Activated T-helper 2 cell treated with anti-CD3 and anti-CD28 coated beads, Interferon-gamma antibody, Interleukin-2, Interleukin-4, amounts not matched to agents 10 μg/mL and 5 μg/mL and 100 μg/mL, durations not matched to agents 14 hours and 24 hours and 36 hours (primary cell): ENCODE results near the gene RRBP1. TPM values are rescaled to one million over a fixed set of nuclear protein-coding genes. Genes with fewer than 3 reads are reported as not detected.
A peak's percentile ranks its signal among the peaks of the same experiment; 100 is the strongest.

Source experiments
- DNase-seq: peaks from one replicate; pipeline ENCODE4 v3.0.0; 2021; ENCODE audit warnings: low spot score
- H3K27ac Mint-ChIP-seq: one replicate; pipeline ENCODE4 v1.8.0; 2021; ENCODE audit warnings: mixed read lengths
- H3K27me3 Mint-ChIP-seq: one replicate; pipeline ENCODE4 v1.8.0; 2021; ENCODE audit warnings: low read depth, mixed read lengths
- H3K36me3 Mint-ChIP-seq: one replicate; pipeline ENCODE4 v1.8.0; 2021; ENCODE audit warnings: low read depth, mixed read lengths
- H3K4me1 Mint-ChIP-seq: one replicate; pipeline ENCODE4 v1.8.0; 2021; ENCODE audit warnings: low read depth, mixed read lengths
- H3K4me3 Mint-ChIP-seq: one replicate; pipeline ENCODE4 v1.8.0; 2021; ENCODE audit warnings: low read depth, mild to moderate bottlenecking, moderate library complexity, mixed read lengths
- H3K9me3 Mint-ChIP-seq: one replicate; pipeline ENCODE4 v1.8.0; 2021; ENCODE audit warnings: mixed read lengths
- intact Hi-C: fragments of 100-400 bp; cut with micrococcal nuclease; formaldehyde crosslinking; loops from one replicate; pipeline ENCODE4 v1.15.1; 2023
- total RNA-seq: library from RNA; stranded (reverse); gene quantifications from 2 replicates; pipeline ENCODE4 v1.2.3, GENCODE V29; 2022

The RRBP1 gene
- total RNA-seq, 1 donor from 2014 or later = 73.6 TPM

DNA sequence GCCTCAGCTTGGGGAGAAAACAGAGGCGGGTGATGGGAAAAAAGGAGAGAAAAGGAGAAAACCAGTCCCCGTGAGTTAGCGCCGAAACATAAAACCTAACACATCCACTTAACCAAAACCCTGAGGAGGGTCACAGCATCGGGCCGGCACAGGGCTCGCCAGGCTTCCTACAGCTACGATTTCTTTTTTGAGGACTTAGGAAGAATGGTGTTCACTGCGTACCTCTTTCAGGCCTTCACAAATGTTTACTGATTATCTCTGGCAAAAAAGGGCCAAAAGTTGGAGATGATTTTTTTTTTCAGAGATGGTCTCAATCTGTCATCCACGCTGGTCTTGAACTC lies 63.4 kb downstream of the RRBP1 start:
- intact Hi-C loops = no loop called here
- H3K9me3 Mint-ChIP-seq = no peaks in the 10 kb centered on the region
- no peaks in the 10 kb centered on the region for H3K27me3 Mint-ChIP-seq
- H3K27ac Mint-ChIP-seq = no peak overlapping the region
- DNase-seq = no peak
- H3K36me3 Mint-ChIP-seq = peaks cover 30% of the 10 kb centered on the region
- no peak overlapping the region for H3K4me3 Mint-ChIP-seq
- H3K4me1 Mint-ChIP-seq = no peaks in the 10 kb centered on the region

DNA sequence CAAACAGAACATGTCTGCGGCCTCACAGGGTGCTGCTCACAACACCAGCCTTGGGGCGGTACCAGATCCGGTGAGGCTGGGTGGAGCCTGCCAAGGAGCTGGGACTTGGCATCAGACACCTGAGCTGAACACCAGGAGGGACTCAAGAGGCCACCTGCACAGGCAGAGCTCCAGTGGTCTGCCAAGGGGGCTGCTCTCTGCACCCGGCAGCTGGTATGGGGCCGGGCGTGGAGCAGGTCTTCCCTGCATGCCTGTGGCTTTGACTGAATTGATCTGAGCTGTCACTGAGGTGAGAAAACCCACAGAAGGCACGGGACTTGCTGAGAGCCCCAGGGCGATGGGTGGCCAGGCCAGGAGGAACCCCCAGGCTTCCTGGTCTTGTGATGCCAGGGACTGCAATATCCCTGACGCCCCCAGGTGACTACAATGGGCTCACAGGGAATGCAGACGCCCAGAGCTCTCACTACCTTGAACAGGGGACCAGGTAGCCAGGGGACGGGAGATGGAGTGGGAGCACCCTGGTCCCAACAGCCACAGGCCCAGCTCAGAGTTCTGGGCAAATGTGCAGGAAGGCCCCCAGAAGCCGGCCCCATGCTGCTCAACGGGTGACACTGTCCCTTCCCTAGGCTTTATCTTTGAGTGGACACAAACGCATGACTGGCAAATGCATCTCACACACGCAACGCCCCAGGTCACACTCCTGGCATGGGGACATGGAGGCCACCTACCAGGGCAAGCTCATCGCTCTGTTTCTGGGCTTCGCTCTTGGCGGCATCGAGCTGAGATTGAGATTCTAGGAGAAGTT lies 64.0 kb downstream of the RRBP1 start:
- Mint-ChIP-seq H3K4me3 (no peak overlapping the region), H3K4me1 (no peaks in the 10 kb centered on the region), H3K27ac (no peak overlapping the region), H3K9me3 (no peaks in the 10 kb centered on the region), H3K27me3 (no peaks in the 10 kb centered on the region), H3K36me3 (peaks cover 30% of the 10 kb centered on the region)
- no peak for DNase-seq
- intact Hi-C loops = loop anchor here (1.0 to 2.0 kb wide), 2 partner anchors 81 to 113 kb away; no protein-coding TSS in a partner anchor

DNA sequence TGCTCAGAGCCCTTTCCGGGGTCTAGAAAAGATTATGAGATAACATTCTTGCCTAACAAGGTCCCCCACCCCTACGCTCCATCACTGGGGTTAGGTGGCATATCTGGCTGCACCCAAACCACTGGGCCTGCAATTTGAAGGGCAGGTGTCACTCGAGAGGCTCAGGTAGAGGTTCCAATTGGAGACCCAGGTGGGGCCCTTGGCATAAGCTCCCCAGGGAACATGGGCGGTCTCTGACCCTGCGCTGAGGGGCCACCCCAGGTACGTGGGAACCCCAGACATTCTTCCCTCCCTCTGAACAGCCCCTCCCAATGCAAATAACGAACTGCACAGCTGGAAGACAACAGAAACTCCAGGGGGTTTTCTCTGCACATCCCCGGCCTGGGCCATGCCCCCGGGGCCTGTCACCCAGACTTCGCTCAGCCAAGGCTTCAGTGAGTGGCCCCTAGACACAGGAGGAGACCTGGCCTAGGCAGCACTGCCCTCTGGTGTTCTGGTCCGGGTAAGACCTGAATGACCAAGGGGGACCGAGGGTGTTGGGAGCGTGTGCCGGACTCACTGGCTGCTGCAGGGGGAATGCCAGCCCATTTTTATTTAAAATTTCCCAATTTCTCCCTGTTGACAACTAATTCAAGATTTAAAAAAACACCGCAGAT lies 64.7 kb downstream of the RRBP1 start:
- Mint-ChIP-seq H3K9me3 (no peaks in the 10 kb centered on the region), H3K36me3 (peaks cover 31% of the 10 kb centered on the region), H3K27ac (no peak overlapping the region), H3K27me3 (no peaks in the 10 kb centered on the region), H3K4me1 (peaks cover 3% of the 10 kb centered on the region), H3K4me3 (no peak overlapping the region)
- intact Hi-C loops = loop anchor here (1.0 to 2.0 kb wide), 2 partner anchors 80 to 113 kb away; no protein-coding TSS in a partner anchor
- no peak for DNase-seq

DNA sequence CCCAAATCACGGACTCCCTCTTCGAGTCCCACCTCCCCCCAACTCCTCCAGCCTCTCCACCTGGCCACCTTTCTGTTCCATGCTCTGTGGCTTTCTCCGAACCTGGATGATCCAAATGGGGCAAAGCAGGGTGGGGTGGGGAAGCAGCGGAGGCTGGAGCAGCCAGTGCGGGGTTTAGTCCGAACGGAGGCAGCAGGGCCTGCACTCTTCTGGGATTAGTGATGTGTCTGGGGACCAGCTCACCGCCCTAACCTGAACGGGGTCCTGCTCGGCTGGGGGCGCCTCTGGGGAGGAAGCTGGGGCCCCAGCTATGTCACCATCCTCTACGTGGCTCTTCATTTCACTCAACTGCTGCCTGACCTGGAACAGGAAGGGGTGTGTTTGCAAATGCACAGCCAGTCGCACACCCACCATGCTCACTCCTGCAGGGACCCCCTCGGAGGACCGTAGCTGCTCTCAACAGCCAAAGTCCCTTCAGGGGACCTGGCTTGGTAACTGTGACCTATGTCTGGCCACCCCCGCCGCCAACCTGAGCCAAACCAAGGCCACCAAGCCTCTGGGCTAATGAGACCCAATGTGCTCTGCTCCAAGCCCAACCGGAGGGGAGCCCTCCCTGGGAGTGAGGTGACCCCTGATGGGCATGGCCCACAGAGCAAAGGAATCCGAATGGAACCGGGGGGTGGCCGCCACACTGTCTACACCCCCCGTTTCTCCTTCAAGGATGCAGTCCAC lies 65.4 kb downstream of the RRBP1 start:
- Mint-ChIP-seq H3K27ac (no peak overlapping the region), H3K36me3 (peaks cover 26% of the 10 kb centered on the region), H3K4me1 (peaks cover 3% of the 10 kb centered on the region), H3K9me3 (no peaks in the 10 kb centered on the region), H3K4me3 (no peak overlapping the region), H3K27me3 (no peaks in the 10 kb centered on the region)
- DNase-seq = no peak
- intact Hi-C loops = loop anchor here (1.0 to 2.0 kb wide), 2 partner anchors 79 to 112 kb away; no protein-coding TSS in a partner anchor

DNA sequence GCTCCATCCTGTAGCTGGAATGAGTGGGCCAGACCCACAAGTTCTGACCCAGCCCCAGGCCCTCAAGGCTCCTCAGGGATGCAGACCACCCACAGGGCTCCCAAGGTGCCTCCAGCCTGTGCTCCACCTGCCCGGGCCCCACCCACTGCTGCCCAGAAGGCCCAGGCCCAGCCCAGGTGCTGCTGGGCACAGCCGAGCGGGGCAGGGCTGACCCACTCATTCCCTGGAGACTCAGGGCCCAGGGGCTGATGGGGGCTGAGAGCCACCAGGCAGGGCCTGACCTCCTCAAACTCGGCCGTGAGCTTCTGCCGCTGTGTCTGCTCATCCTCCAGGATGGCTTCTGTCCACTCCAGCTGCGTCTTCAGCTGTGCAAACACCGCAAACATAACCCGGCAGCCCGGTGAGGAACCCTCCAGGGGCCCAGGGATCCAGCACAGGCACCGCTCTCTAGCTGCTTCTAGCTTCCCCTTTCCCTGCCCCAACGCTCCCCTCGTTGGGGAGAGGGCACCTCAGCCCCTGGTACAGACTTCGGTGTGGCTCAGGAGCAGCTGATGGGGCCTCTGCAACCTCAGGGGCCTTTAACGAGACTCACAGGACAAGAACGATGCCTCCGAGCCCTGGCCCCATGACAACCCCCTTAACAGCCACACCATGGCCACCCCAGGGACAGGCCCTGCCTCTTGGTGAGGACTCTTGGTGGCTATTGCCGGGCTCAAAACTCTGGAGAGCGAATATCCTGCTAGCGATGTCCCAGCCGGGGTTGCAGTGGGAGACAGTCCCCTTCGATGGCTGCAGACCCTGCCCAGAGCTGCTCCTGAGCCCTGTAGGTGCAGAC lies 66.2 kb downstream of the RRBP1 start:
- Mint-ChIP-seq H3K4me3 (no peak overlapping the region), H3K4me1 (peaks cover 3% of the 10 kb centered on the region), H3K36me3 (peaks cover 25% of the 10 kb centered on the region), H3K27me3 (no peaks in the 10 kb centered on the region), H3K27ac (no peak overlapping the region), H3K9me3 (no peaks in the 10 kb centered on the region)
- DNase-seq = no peak
- intact Hi-C loops = loop anchor here (2.0 kb wide), 1 partner anchor 111 kb away; no protein-coding TSS in a partner anchor

DNA sequence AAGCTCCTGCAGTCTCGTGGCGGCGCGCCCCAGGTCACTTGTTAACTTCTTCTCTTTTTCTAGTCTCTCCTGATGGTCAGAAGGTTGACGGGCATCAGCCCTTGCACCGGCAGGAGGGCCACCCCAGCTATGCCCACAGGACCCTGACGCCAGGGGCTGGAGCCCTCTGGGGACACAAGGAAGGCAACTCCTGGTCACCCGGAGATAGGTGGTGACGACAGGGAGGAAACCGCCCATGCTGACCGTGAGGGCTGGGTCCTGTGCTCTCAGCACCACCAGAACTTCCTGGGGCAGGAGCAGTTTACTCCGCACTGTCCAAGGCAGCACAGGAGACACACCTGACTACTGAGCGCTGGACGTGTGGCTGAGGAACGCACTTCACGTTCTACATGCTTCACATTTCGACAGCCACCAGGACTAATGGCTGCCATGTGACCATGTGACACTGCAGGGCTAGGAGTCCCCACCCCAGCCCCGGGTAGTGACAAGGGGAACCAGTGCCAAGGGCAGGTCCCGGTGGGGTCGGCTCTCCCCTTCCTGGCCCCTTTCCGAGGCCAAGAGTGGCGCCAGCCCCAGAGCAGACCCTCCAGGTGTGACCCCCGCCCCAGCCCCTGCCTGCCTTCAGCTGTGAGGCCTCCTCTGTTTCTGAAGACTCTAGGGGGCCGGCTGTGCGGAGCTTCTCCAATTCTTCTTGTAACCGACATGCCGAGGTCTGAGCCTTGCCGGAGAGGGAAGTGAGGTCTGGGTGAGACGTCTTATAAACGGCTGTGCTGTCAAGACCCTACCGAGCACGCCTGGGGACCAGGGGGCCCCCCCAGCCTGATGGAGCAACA lies 67.0 kb downstream of the RRBP1 start:
- H3K9me3 Mint-ChIP-seq = no peaks in the 10 kb centered on the region
- no peak overlapping the region for H3K4me3 Mint-ChIP-seq
- no peak for DNase-seq
- intact Hi-C loops = no loop called here
- no peaks in the 10 kb centered on the region for H3K27me3 Mint-ChIP-seq
- H3K36me3 Mint-ChIP-seq = peaks cover 22% of the 10 kb centered on the region
- peaks cover 12% of the 10 kb centered on the region for H3K4me1 Mint-ChIP-seq
- H3K27ac Mint-ChIP-seq = peak overlapping the region; percentile 28

DNA sequence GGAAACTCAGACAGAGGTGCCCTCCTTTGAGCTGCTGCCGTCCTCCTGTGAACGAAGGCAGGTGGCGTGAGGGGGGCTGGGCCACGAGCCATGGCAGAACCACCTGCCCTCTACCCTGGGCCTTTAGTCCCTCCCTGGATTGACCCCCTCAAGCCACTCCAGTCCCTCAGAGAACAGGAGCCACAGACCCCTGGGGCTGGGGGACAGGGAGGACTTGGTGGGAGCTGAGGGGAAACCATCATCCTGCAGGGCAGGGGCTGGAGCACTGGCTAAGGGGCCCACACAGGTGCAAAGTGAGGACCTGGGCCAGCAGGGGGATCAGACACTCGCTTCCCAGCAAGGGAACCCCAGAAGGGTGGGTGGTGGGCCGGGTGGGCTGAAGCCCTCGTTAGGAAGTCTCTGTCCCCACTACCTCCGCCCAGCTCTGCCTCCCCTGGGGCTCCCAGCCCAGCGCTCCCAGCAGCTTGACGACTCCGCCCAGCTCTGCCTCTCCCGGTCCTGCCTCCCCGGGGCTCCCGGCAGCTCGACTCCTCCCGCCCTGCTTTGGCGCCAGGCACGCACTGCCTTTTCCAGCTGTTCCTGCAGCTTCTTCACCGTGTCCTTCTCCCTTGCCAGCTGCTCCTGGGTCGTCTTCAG lies 67.7 kb downstream of the RRBP1 start:
- Mint-ChIP-seq H3K4me3 (no peak overlapping the region), H3K36me3 (peaks cover 17% of the 10 kb centered on the region), H3K27me3 (no peaks in the 10 kb centered on the region), H3K4me1 (peaks cover 19% of the 10 kb centered on the region), H3K27ac (peak overlapping the region; percentile 28), H3K9me3 (no peaks in the 10 kb centered on the region)
- intact Hi-C loops = no loop called here
- peak; percentile 8 for DNase-seq

DNA sequence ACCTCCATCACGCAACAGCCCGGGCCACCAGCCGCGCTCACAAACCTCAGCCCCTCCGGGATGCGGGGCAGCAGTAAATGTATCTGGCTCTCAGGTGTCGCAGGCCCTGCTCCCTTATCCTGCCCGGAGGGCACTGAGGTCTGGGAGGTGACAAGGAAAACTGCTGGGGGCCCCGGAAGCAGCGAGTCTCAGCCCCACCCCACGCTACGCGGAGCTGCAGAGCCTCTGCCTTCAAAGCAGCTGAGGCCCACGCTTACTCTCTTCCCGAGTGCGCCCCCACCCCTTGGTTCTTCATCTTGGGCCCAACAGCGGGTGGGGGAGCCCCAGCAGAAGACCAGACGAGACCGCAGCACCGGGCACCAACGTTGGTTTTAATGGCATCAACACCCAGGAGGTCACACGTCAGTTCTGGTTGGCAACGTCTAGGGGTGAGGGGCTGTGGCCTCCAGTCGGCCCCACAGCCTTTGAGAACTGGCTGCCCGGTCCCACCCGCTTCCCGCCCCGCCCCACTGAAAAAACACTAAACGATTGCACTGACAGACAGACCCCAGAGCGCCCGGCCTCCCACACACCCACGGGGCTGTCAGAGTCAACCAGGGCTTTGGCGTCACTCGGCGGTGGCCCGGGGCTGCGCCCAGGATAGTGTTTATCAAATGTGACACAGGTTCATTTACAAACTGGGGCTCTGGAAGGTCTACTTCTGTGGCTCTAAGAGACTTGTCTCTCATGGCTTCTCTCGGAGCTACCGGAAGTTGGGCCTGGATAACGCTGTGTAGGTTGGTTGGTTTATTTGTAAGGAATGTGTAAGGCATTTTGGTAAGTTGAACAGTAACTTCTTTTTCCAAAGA lies 68.5 kb downstream of the RRBP1 start:
- H3K9me3 Mint-ChIP-seq = no peaks in the 10 kb centered on the region
- peaks cover 14% of the 10 kb centered on the region for H3K36me3 Mint-ChIP-seq
- H3K4me3 Mint-ChIP-seq = no peak overlapping the region
- no peaks in the 10 kb centered on the region for H3K27me3 Mint-ChIP-seq
- peak; percentile 7 for DNase-seq
- intact Hi-C loops = no loop called here
- H3K4me1 Mint-ChIP-seq = peaks cover 22% of the 10 kb centered on the region
- no peak overlapping the region for H3K27ac Mint-ChIP-seq

DNA sequence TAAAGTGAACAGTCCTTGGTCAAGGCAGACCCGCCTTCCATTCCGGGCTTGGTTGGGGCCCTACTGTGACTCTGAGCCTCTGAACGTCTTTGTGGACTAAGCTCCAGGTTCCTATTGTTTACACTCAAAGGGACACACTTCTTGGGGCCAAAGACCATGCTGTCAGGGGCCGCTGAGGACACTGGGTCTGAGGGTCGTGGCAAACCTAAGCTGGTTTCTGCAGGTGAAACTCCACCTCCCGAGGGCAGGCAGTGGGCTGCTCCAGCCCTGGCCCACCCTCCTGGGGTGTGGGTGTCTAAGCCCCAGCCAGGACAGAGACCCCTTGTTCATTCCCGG lies 69.1 kb downstream of the RRBP1 start:
- intact Hi-C loops = no loop called here
- Mint-ChIP-seq H3K4me1 (peaks cover 22% of the 10 kb centered on the region), H3K36me3 (peaks cover 14% of the 10 kb centered on the region), H3K27ac (no peak overlapping the region), H3K4me3 (no peak overlapping the region), H3K27me3 (no peaks in the 10 kb centered on the region), H3K9me3 (no peaks in the 10 kb centered on the region)
- peak; percentile 3 for DNase-seq

DNA sequence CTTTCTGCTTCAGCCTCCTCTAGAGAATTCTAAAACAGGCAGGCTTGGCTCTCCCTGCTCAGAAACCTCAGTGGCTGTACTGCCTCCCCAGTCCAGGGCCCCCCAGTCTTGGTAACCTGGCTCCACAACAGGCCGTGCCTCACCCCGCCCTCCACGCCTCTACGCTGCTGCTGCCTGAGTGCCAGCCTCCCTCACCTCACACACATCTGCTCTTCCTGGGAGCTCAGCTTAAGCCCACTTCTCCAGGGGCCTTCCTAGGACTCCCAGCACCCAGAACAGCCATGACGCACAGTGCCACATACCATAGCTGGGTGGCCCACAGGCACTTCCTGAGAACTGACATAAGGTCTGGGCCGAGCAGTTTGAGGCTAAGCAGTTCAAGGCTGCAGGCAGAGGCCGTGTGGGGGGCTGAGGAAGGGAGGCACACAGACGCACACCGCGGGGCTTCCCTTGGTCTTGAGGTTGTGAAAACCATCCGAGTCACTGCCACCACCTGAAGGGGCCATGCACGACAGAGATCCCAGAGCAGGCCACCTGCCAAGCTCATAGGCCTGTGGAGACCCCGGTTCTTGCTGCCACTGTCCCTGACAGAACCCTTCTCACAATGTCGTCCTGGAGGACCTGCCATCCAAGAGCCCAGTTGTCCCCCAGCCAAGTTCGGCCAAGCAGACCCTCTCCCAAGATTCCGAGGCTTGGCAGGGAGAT lies 69.6 kb downstream of the RRBP1 start:
- Mint-ChIP-seq H3K27me3 (no peaks in the 10 kb centered on the region), H3K9me3 (no peaks in the 10 kb centered on the region), H3K4me1 (peaks cover 22% of the 10 kb centered on the region), H3K36me3 (peaks cover 16% of the 10 kb centered on the region), H3K27ac (peak overlapping the region; percentile 86), H3K4me3 (no peak overlapping the region)
- DNase-seq = peak; percentile 9
- intact Hi-C loops = no loop called here
